Panc1 (cell line): ENCODE measurements around the gene ZNF579. TPM values are rescaled to one million over a fixed set of nuclear protein-coding genes. Genes with fewer than 3 reads are reported as not detected.

Experiments
- ATAC-seq: fragments of 200-7000 bp; cut with Tn5 transposase; 2 replicates; pipeline ENCODE4 v1.9.1; 2020; ENCODE audit warnings: mild to moderate bottlenecking, moderate library complexity
- BruUV-seq: library from RNA; stranded (reverse); fragments of 400-500 nt; replicated peaks from 2 replicates; lab custom pipeline; 2021; lab: Mats Ljungman, UMichigan
- CTCF ChIA-PET: fragments of 300-600 bp; sonication (Branson Sonifier 250); formaldehyde crosslinking; loops from one replicate; lab custom pipeline; 2022; ENCODE audit warnings: antibody characterized with exemption; lab: Charles Lee
- POLR2A ChIA-PET: fragments of 300-600 bp; sonication (Branson Sonifier 250); formaldehyde crosslinking; loops from one replicate; lab custom pipeline; 2022; ENCODE audit warnings: antibody characterized with exemption; lab: Charles Lee
- DNase-seq: peaks from one replicate; pipeline ENCODE4 v3.0.0-alpha.2; 2010; ENCODE audit warnings: low read depth, low spot score
- H3K27ac ChIP-seq: 2 replicates; pipeline ENCODE4 v1.5.1; 2011; ENCODE audit warnings: mild to moderate bottlenecking, low read length, inconsistent platforms
- H3K27me3 ChIP-seq: fragments of 200-500 bp; sonication (Bioruptor generic); 2 replicates; pipeline ENCODE4 v1.6.0; 2014; ENCODE audit warnings: low read length, inconsistent platforms; ENCODE audit not compliant: control insufficient read depth, insufficient read depth
- H3K36me3 ChIP-seq: fragments of 200-500 bp; sonication (Bioruptor generic); 2 replicates; pipeline ENCODE4 v1.5.1; 2014; ENCODE audit warnings: inconsistent platforms, mild to moderate bottlenecking, low read length, moderate library complexity; ENCODE audit not compliant: control insufficient read depth, insufficient read depth
- H3K4me1 ChIP-seq: 2 replicates; pipeline ENCODE4 v1.5.1; 2011; ENCODE audit warnings: inconsistent platforms, mild to moderate bottlenecking, low read length, moderate library complexity; ENCODE audit not compliant: control insufficient read depth, insufficient read depth
- H3K4me3 ChIP-seq, 2 experiments: 2 replicates each; pipeline ENCODE4 v1.5.1; 2011 to 2012; ENCODE audit warnings: low read depth in 2 of 2, low read length in 2 of 2, mild to moderate bottlenecking in 2 of 2, inconsistent platforms in 1 of 2, moderate library complexity in 1 of 2
- H3K9me3 ChIP-seq: fragments of 200-500 bp; sonication (Bioruptor generic); 2 replicates; pipeline ENCODE4 v1.5.1; 2014; ENCODE audit warnings: low read depth, mild to moderate bottlenecking, inconsistent platforms, low read length, moderate library complexity; ENCODE audit not compliant: control insufficient read depth, insufficient read depth
- POLR2AphosphoS5 ChIP-seq: IDR thresholded peaks from 2 replicates; pipeline ENCODE4 v1.6.1; 2012; ENCODE audit warnings: mild to moderate bottlenecking, low read depth, low read length, moderate library complexity
- SIN3A ChIP-seq: IDR thresholded peaks from 2 replicates; pipeline ENCODE4 v1.6.1; 2012; ENCODE audit warnings: low read depth, mild to moderate bottlenecking, low read length, moderate library complexity, borderline replicate concordance; ENCODE audit not compliant: insufficient read depth
- TCF7L2 ChIP-seq: IDR thresholded peaks from 2 replicates; pipeline ENCODE4 v1.6.1; 2011; ENCODE audit warnings: mild to moderate bottlenecking, low read depth, low read length, inconsistent platforms
- in situ Hi-C: cut with HindIII; loops from 2 replicates; pipeline ENCODE4 v1.10.0; 2016; ENCODE audit warnings: low sequenced_read_pairs, low pct_unique_long_range_greater_than_20kb
- intact Hi-C: fragments of 100-400 bp; cut with micrococcal nuclease; formaldehyde crosslinking; loops from one replicate; pipeline ENCODE4 v1.10.0; 2022; ENCODE audit not compliant: unreplicated experiment
- total RNA-seq: library from RNA; stranded (reverse); gene quantifications from one replicate; pipeline ENCODE4 v1.2.1, GENCODE V29; 2021; ENCODE audit not compliant: unreplicated experiment
- TF ChIP-seq, protein P1 (sequence below), 2 experiments: IDR thresholded peaks; 2 replicates each; pipeline ENCODE4 v1.6.1; 2011 to 2012; ENCODE audit warnings: low read depth in 2 of 2, control low read depth in 1 of 2, low read length in 1 of 2, mild to moderate bottlenecking in 1 of 2, moderate library complexity in 1 of 2; ENCODE audit not compliant: insufficient read depth in 1 of 2
- TF ChIP-seq, protein P2 (sequence below): fragments of 450-650 bp; IDR thresholded peaks from 2 replicates; pipeline ENCODE4 v1.5.1; 2017; ENCODE audit warnings: mild to moderate bottlenecking

Gene ZNF579
- total RNA-seq, 1 experiment from 2014 or later = 39.5 TPM

GRCh38 chr19:55579766-55580621 lies 654 bp downstream of the ZNF579 start:
- intact Hi-C loops = loop anchor here (5.0 kb wide), 1 partner anchor 33 kb away; the partner anchor contains the start of gene SBK3
- Histone ChIP-seq H3K9me3 (no peaks in the 10 kb centered on the region), H3K27ac (peak overlapping the region; percentile 71), H3K4me1 (peaks cover 15% of the 10 kb centered on the region), H3K4me3 (peak overlapping the region; percentile 44 to 96), H3K27me3 (no peaks in the 10 kb centered on the region), H3K36me3 (no peaks in the 10 kb centered on the region; the same call in 1 of the 2 replicates)
- no peak for DNase-seq
- BruUV-seq = no TSS peak
- TF ChIP-seq, protein P1, sequence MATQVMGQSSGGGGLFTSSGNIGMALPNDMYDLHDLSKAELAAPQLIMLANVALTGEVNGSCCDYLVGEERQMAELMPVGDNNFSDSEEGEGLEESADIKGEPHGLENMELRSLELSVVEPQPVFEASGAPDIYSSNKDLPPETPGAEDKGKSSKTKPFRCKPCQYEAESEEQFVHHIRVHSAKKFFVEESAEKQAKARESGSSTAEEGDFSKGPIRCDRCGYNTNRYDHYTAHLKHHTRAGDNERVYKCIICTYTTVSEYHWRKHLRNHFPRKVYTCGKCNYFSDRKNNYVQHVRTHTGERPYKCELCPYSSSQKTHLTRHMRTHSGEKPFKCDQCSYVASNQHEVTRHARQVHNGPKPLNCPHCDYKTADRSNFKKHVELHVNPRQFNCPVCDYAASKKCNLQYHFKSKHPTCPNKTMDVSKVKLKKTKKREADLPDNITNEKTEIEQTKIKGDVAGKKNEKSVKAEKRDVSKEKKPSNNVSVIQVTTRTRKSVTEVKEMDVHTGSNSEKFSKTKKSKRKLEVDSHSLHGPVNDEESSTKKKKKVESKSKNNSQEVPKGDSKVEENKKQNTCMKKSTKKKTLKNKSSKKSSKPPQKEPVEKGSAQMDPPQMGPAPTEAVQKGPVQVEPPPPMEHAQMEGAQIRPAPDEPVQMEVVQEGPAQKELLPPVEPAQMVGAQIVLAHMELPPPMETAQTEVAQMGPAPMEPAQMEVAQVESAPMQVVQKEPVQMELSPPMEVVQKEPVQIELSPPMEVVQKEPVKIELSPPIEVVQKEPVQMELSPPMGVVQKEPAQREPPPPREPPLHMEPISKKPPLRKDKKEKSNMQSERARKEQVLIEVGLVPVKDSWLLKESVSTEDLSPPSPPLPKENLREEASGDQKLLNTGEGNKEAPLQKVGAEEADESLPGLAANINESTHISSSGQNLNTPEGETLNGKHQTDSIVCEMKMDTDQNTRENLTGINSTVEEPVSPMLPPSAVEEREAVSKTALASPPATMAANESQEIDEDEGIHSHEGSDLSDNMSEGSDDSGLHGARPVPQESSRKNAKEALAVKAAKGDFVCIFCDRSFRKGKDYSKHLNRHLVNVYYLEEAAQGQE (IDR thresholded peaks at IDR 0.05; ENCODE audit: insufficient read depth in 1 of 2, low read depth in 2 of 2, low read length in 1 of 2) = no peak
- TF ChIP-seq, protein P2, sequence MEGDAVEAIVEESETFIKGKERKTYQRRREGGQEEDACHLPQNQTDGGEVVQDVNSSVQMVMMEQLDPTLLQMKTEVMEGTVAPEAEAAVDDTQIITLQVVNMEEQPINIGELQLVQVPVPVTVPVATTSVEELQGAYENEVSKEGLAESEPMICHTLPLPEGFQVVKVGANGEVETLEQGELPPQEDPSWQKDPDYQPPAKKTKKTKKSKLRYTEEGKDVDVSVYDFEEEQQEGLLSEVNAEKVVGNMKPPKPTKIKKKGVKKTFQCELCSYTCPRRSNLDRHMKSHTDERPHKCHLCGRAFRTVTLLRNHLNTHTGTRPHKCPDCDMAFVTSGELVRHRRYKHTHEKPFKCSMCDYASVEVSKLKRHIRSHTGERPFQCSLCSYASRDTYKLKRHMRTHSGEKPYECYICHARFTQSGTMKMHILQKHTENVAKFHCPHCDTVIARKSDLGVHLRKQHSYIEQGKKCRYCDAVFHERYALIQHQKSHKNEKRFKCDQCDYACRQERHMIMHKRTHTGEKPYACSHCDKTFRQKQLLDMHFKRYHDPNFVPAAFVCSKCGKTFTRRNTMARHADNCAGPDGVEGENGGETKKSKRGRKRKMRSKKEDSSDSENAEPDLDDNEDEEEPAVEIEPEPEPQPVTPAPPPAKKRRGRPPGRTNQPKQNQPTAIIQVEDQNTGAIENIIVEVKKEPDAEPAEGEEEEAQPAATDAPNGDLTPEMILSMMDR = no peak
- TF ChIP-seq POLR2AphosphoS5 = no peak; the same call in 1 of the 2 replicates
- no peak for TF ChIP-seq TCF7L2
- TF ChIP-seq SIN3A = 0 out of 2 replicates have a peak, but pooled peaks have one; percentile 44
- CTCF ChIA-PET = interaction anchor here (0.7 kb wide), 1 partner anchor 502 kb away, joined by 4 read pairs; no protein-coding TSS in a partner anchor
- in situ Hi-C loops = no loop called here
- peak; percentile 64 for ATAC-seq
- POLR2A ChIA-PET = interaction anchor here (1.8 kb wide), 1 partner anchor 19 kb away, joined by 10 read pairs; the partner anchor contains the start of gene FIZ1

GRCh38 chr19:55578761-55579747 lies 1.6 kb downstream of the ZNF579 start:
- intact Hi-C loops (no loop called here), in situ Hi-C loops (no loop called here)
- H3K4me1 ChIP-seq = peaks cover 15% of the 10 kb centered on the region
- ChIA-PET POLR2A (interaction anchor here (0.6 kb wide), 1 partner anchor 27 kb away, joined by 4 read pairs; no protein-coding TSS in a partner anchor), CTCF (no interaction called here)
- no peaks in the 10 kb centered on the region for H3K9me3 ChIP-seq
- TF ChIP-seq, protein P2 = no peak
- TF ChIP-seq, protein P1 (IDR thresholded peaks at IDR 0.05; ENCODE audit: insufficient read depth in 1 of 2, low read depth in 2 of 2, low read length in 1 of 2) = no peak
- TF ChIP-seq TCF7L2 (no peak), POLR2AphosphoS5 (no peak), SIN3A (no peak)
- DNase-seq (no peak), ATAC-seq (no peak)
- BruUV-seq = TSS peak; percentile 77
- H3K4me3 ChIP-seq = peak overlapping the region; percentile 44 to 96
- peak overlapping the region; percentile 71 for H3K27ac ChIP-seq
- no peaks in the 10 kb centered on the region for H3K27me3 ChIP-seq
- no peaks in the 10 kb centered on the region; the same call in 1 of the 2 replicates for H3K36me3 ChIP-seq
